Ishikawa (cell line): ENCODE data around the gene ZNF23.

Experiments used
- EGR1 ChIP-seq: IDR thresholded peaks from 2 replicates; pipeline ENCODE4 v1.6.1; 2012
- EP300 ChIP-seq: IDR thresholded peaks from 2 replicates; pipeline ENCODE4 v1.6.1; 2012; ENCODE audit warnings: borderline replicate concordance
- FOXM1 ChIP-seq: IDR thresholded peaks from 2 replicates; pipeline ENCODE4 v1.6.1; 2012; ENCODE audit warnings: low read depth, borderline replicate concordance
- MAX ChIP-seq: IDR thresholded peaks from 2 replicates; pipeline ENCODE4 v1.6.1; 2012
- NFIC ChIP-seq: IDR thresholded peaks from 2 replicates; pipeline ENCODE4 v1.6.1; 2012
- RAD21 ChIP-seq: IDR thresholded peaks from 2 replicates; pipeline ENCODE4 v1.6.1; 2012; ENCODE audit warnings: low read depth
- TAF1 ChIP-seq: IDR thresholded peaks from 2 replicates; pipeline ENCODE4 v1.6.1; 2012; ENCODE audit warnings: low read depth, mild to moderate bottlenecking
- TCF12 ChIP-seq: IDR thresholded peaks from 2 replicates; pipeline ENCODE4 v1.6.1; 2012; ENCODE audit warnings: low read depth
- TEAD4 ChIP-seq: IDR thresholded peaks from 2 replicates; pipeline ENCODE4 v1.6.1; 2012
- YY1 ChIP-seq: IDR thresholded peaks from 2 replicates; pipeline ENCODE4 v1.6.1; 2012; ENCODE audit warnings: low read depth
- TF ChIP-seq, protein P1 (sequence below): IDR thresholded peaks from 2 replicates; pipeline ENCODE4 v1.6.1; 2012; ENCODE audit warnings: low read depth, mild to moderate bottlenecking

DNA sequence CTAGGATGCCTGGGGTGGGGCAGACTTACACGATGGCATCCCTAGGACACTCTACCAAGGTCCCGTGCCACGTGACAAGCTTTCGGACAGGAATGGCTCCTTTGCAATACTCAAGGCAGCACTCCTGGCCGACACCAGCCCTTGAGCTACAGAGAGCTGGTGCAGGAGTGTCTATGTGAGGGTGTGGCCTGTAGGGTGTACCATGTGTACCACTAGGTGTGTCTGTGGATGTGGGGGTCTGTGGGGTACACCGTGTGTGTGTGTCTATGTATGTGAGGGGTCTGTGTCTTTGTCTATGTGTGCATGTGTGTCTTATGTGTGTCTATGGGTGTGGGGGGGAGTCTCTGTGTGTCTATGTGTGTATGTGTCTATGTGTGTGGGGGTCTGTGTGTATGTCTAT lies 18.3 kb downstream of the ZNF23 start:
- TF ChIP-seq NFIC (no peak), EGR1 (no peak), FOXM1 (no peak), MAX (no peak), RAD21 (no peak), YY1 (no peak), EP300 (no peak), TEAD4 (no peak), TCF12 (no peak), TAF1 (no peak)
- TF ChIP-seq, protein P1, sequence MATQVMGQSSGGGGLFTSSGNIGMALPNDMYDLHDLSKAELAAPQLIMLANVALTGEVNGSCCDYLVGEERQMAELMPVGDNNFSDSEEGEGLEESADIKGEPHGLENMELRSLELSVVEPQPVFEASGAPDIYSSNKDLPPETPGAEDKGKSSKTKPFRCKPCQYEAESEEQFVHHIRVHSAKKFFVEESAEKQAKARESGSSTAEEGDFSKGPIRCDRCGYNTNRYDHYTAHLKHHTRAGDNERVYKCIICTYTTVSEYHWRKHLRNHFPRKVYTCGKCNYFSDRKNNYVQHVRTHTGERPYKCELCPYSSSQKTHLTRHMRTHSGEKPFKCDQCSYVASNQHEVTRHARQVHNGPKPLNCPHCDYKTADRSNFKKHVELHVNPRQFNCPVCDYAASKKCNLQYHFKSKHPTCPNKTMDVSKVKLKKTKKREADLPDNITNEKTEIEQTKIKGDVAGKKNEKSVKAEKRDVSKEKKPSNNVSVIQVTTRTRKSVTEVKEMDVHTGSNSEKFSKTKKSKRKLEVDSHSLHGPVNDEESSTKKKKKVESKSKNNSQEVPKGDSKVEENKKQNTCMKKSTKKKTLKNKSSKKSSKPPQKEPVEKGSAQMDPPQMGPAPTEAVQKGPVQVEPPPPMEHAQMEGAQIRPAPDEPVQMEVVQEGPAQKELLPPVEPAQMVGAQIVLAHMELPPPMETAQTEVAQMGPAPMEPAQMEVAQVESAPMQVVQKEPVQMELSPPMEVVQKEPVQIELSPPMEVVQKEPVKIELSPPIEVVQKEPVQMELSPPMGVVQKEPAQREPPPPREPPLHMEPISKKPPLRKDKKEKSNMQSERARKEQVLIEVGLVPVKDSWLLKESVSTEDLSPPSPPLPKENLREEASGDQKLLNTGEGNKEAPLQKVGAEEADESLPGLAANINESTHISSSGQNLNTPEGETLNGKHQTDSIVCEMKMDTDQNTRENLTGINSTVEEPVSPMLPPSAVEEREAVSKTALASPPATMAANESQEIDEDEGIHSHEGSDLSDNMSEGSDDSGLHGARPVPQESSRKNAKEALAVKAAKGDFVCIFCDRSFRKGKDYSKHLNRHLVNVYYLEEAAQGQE, result no peak
